Activated CD4-positive, alpha-beta T cell treated with anti-CD3 and anti-CD28 coated beads, Interleukin-2, amount 10 ng/mL, durations not matched to agents 7 days and 5 days (primary cell): Measurements from ENCODE around the gene TAF1B. TPM values are rescaled to one million over a fixed set of nuclear protein-coding genes. Genes with fewer than 3 reads are reported as not detected.

Experiments
- CTCF ChIA-PET: fragments of 350-600 bp; sonication (Branson Sonifier 250); formaldehyde crosslinking; loops from one replicate; lab custom pipeline; 2021; ENCODE audit warnings: antibody characterized with exemption; lab: Charles Lee
- POLR2A ChIA-PET: fragments of 350-600 bp; sonication (Branson Sonifier 250); formaldehyde crosslinking; loops from one replicate; lab custom pipeline; 2021; ENCODE audit warnings: antibody characterized with exemption; lab: Charles Lee
- DNase-seq: peaks from one replicate; pipeline ENCODE4 v3.0.0-alpha.2; 2020
- H3K27ac Mint-ChIP-seq: one replicate; pipeline ENCODE4 v1.8.0; 2021; ENCODE audit warnings: mild to moderate bottlenecking, moderate library complexity, mixed read lengths
- H3K27me3 Mint-ChIP-seq: one replicate; pipeline ENCODE4 v1.8.0; 2021; ENCODE audit warnings: mixed read lengths
- H3K36me3 Mint-ChIP-seq: one replicate; pipeline ENCODE4 v1.8.0; 2021; ENCODE audit warnings: low read depth, mixed read lengths
- H3K4me1 Mint-ChIP-seq: one replicate; pipeline ENCODE4 v1.8.0; 2021; ENCODE audit warnings: mixed read lengths
- H3K4me3 Mint-ChIP-seq: one replicate; pipeline ENCODE4 v1.8.0; 2021; ENCODE audit warnings: mild to moderate bottlenecking, moderate library complexity, mixed read lengths
- H3K9me3 Mint-ChIP-seq: one replicate; pipeline ENCODE4 v1.8.0; 2021; ENCODE audit warnings: mixed read lengths
- total RNA-seq, 2 experiments: library from RNA; stranded (reverse); gene quantifications; one replicate each; pipeline ENCODE4 v1.2.3, GENCODE V29; 2021

TAF1B gene
- total RNA-seq, 2 experiments from 2014 or later: 30.6 to 36.2 TPM

DNA sequence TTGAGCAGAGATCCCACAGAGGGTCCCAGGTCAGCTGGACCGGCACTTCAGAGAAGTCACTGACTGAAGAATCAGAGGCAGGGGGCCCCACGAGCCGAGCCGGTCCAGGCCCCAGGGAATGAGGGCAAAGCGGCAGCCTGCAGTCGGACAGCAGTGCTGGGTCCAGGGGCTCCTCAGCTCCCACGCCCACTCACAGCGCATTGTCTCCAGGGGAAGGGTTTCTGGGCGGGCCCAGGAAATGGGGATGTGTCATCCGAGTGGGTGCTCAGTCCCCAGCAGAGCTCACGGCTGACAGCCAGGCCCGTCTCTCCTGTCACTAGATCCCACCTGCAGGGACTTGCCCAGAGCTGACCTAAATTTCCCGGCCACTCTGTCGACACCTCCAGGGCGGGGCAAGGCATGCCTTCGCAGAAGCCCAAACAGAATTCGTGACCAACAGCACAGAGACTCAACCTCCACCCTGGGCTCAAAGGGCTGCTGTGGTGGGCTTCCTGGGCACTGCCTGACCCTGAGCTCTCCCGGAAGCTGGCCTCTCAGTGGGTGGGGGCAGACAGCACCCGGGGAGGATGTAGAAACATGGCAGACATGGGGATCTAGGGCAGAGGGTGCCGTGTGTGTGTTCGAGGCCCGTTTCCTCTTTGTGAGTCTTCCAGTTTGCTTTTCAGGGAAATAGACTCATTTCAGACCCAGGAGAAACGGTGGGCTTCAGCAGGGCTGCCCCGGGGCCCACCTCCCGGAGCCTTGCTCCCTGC is 42.1 kb upstream of the TAF1B start:
- no peak overlapping the region for H3K4me3 Mint-ChIP-seq
- H3K36me3 Mint-ChIP-seq: no peaks in the 10 kb centered on the region
- ChIA-PET POLR2A (interaction anchor here (0.7 kb wide), 1 partner anchor 590 kb away, joined by 3 read pairs; no protein-coding TSS in a partner anchor), CTCF (interaction anchor here (0.7 to 8.9 kb wide), 13 partner anchors 13 to 271 kb away, joined by 3 to 106 read pairs (median 5); partner anchors contain the start of gene TAF1B)
- H3K4me1 Mint-ChIP-seq: peaks cover 34% of the 10 kb centered on the region
- no peak for DNase-seq
- peaks cover 14% of the 10 kb centered on the region for H3K27me3 Mint-ChIP-seq
- H3K27ac Mint-ChIP-seq: peak overlapping the region; percentile 74
- H3K9me3 Mint-ChIP-seq: no peaks in the 10 kb centered on the region

DNA sequence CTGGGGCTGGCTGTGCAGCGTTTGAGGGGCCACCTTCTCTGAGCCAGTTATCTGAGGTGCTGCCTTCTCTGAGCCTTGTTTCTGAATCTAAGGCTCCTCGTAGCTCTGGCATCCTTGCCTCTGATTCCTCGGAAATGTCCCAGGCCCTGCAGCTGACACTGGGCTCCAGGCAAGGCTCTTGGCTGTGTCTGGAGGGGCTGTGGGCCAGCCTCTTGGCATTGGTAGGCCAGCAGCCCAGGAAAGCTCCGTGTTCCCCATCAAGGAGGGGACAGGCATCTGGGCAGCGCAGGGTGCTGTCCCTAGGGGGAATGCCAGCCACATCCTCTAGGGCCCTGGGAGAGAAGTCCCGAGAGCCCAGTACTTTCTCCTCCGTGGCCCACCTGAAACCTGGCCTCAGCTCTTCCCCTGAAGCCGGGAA is 40.7 kb upstream of the TAF1B start:
- Mint-ChIP-seq H3K27ac (no peak overlapping the region), H3K36me3 (no peaks in the 10 kb centered on the region), H3K4me3 (no peak overlapping the region), H3K27me3 (peaks cover 18% of the 10 kb centered on the region), H3K9me3 (no peaks in the 10 kb centered on the region), H3K4me1 (peaks cover 33% of the 10 kb centered on the region)
- POLR2A ChIA-PET: no interaction called here
- CTCF ChIA-PET: interaction anchor here (0.9 to 8.9 kb wide), 3 partner anchors 12 to 244 kb away, joined by 3 to 106 read pairs (median 3); no protein-coding TSS in a partner anchor
- no peak for DNase-seq

DNA sequence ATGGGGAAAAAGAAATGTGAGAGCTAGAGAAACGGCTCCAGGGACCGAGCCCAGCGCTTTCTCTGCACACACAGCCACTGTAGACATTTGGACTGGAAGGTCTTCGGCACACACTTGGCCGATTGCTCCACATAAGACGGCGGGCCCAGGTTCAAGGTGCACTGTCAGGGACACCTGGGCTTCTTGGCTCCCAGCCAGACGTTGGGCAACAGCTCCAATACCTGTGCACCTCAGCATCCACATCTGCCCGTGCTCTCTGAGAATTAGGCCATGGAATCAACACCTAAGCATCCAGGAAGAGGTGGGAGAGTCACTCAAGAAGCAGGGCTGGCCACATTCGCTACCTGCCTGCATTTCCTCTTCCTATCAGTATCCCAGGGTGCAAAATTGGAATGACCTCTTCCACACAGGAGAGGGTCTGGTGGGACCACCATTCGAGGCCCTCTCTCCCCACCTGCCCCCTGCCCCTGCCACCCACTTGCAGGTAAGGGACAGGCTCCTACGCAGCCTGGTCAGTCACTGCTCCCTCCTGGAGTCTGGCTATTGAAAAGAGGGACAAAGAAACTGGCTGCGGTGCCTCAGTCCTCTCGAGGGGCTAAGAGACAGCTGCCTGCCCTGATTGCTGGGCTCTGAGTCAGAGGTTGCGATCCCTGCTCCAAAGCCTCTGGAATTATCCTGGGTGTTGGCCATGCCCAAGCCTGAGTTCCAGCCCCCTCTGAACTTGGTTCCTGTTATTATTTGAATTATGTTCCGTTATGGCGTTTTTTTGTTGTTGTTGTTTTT is 40.1 kb upstream of the TAF1B start:
- DNase-seq: no peak
- no peak overlapping the region for H3K4me3 Mint-ChIP-seq

DNA sequence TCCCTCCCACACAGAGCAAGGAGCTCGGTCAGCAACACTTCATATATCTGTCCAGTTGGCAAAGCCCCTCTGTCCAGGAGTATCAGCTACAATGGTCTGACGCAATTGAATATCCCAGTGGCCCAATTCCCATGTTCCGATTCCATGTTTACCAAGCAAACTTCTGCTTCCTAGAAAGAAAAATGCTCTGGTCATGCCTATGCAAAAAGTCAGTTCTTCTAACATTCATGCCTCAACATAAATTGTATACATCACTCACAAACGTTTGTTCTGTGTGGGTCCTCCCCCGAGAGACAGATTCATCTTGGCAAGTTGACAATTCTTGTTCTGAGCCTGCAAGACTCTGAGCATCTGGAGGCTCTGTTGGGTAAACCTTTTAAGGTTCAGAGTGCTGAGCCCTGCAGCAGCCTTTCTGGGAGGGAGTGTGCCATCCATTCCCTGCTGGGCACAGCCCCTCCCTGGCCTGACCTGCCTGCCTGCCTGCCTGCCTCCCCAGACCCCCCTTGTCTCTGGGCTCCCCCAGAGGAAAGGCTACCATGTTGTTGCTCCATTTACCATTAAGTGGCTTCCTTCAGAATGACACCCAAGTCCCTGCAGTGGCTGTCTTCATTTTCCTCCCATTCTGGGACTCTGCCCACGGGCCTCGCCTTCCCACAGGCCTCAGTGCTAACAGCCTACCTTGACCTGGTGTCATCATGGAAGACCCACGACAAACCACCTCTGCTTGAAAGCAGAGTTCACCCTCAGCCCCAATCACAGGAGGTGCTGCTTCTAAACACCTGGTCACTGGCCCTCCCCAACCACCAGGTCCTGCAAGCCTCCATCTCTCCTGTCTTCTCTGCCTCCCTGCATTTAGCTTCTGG is 37.6 kb upstream of the TAF1B start:
- DNase-seq: no peak
- H3K9me3 Mint-ChIP-seq: no peaks in the 10 kb centered on the region
- no peak overlapping the region for H3K27ac Mint-ChIP-seq
- ChIA-PET CTCF (interaction anchor here (1.1 to 8.9 kb wide), 3 partner anchors 8 to 11 kb away, joined by 3 to 106 read pairs (median 4); no protein-coding TSS in a partner anchor), POLR2A (no interaction called here)
- H3K4me1 Mint-ChIP-seq: peaks cover 5% of the 10 kb centered on the region
- no peak overlapping the region for H3K4me3 Mint-ChIP-seq
- no peaks in the 10 kb centered on the region for H3K36me3 Mint-ChIP-seq
- H3K27me3 Mint-ChIP-seq: peaks cover 21% of the 10 kb centered on the region

More for the DNA sequence above, 40.1 kb upstream of the TAF1B start:
- Mint-ChIP-seq H3K27ac (no peak overlapping the region), H3K4me1 (peaks cover 27% of the 10 kb centered on the region), H3K36me3 (no peaks in the 10 kb centered on the region), H3K9me3 (no peaks in the 10 kb centered on the region), H3K27me3 (peaks cover 18% of the 10 kb centered on the region)
- ChIA-PET POLR2A (no interaction called here), CTCF (interaction anchor here (0.9 to 8.9 kb wide), 3 partner anchors 11 to 244 kb away, joined by 3 to 106 read pairs (median 3); no protein-coding TSS in a partner anchor)

DNA sequence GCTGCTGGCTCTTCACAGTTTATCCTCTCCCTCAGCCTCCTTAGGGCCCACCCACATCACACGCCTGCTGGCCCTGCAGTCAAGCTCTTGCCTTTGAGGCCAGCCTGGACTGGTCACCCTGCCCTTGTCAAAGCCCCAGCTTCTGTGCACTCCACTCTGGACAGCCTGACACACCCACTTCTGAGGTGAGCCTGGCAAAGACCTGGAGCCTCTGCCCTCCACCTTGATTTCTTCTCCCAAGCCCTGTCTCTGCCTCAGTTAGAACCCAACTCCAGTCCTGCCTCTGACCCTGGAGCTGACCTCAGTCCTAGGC is 37.0 kb upstream of the TAF1B start:
- CTCF ChIA-PET: interaction anchor here (1.1 kb wide), 2 partner anchors 9 to 12 kb away, joined by 3 to 4 read pairs; no protein-coding TSS in a partner anchor
- no peak for DNase-seq
- Mint-ChIP-seq H3K9me3 (no peaks in the 10 kb centered on the region), H3K4me1 (peaks cover 1% of the 10 kb centered on the region), H3K4me3 (no peak overlapping the region), H3K27ac (peak overlapping the region; percentile 9), H3K36me3 (no peaks in the 10 kb centered on the region), H3K27me3 (peaks cover 21% of the 10 kb centered on the region)
- POLR2A ChIA-PET: no interaction called here

DNA sequence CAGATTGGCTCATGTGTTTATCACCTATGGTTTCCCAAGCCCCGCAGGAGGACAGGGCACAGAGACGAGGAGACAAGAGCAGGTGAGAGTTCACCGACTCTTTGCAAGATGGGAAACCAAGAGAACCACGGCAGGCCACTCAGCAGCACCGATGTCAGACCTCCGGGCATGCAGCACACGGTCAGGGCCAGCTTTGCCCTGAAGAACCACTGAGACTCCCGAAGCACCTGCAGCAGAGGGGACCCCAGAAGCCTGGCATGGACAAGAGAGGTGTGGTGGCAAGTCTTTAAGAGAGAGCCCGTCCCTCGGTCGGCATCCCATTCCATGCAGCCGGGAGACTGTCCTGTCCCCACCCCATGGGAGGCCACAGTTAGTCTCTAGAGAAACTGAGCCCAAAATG is 36.6 kb upstream of the TAF1B start:
- Mint-ChIP-seq H3K9me3 (no peaks in the 10 kb centered on the region), H3K27me3 (peaks cover 21% of the 10 kb centered on the region), H3K27ac (peak overlapping the region; percentile 9), H3K4me1 (no peaks in the 10 kb centered on the region), H3K36me3 (no peaks in the 10 kb centered on the region), H3K4me3 (no peak overlapping the region)
- POLR2A ChIA-PET: no interaction called here
- no peak for DNase-seq
- CTCF ChIA-PET: interaction anchor here (1.1 kb wide), 2 partner anchors 8 to 12 kb away, joined by 3 to 4 read pairs; no protein-coding TSS in a partner anchor

DNA sequence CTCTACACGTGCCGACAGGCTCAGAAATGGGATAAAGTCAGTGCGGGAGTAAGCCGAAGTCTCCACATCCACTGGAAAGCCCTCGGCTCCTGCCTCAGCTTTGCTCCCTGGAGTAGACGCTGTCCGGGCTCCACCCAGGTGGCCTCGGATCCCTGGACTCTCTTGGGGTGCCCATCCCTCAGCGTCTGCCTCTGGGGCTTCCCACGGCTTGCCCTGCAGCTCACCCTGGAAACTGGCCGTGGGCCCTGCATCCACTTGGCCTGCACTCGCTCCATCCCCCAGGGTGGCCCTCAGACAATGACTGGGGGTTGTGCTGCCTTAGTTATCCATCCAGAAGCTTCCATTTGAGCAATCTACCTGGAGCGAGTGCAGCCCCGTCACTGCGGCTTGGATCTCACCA is 36.2 kb upstream of the TAF1B start:
- H3K27me3 Mint-ChIP-seq: peaks cover 21% of the 10 kb centered on the region
- H3K4me3 Mint-ChIP-seq: no peak overlapping the region
- H3K4me1 Mint-ChIP-seq: no peaks in the 10 kb centered on the region
- ChIA-PET POLR2A (no interaction called here), CTCF (interaction anchor here (2.5 kb wide), 1 partner anchor 8 kb away, joined by 5 read pairs; no protein-coding TSS in a partner anchor)
- DNase-seq: no peak
- H3K9me3 Mint-ChIP-seq: no peaks in the 10 kb centered on the region
- H3K27ac Mint-ChIP-seq: no peak overlapping the region
- H3K36me3 Mint-ChIP-seq: no peaks in the 10 kb centered on the region

DNA sequence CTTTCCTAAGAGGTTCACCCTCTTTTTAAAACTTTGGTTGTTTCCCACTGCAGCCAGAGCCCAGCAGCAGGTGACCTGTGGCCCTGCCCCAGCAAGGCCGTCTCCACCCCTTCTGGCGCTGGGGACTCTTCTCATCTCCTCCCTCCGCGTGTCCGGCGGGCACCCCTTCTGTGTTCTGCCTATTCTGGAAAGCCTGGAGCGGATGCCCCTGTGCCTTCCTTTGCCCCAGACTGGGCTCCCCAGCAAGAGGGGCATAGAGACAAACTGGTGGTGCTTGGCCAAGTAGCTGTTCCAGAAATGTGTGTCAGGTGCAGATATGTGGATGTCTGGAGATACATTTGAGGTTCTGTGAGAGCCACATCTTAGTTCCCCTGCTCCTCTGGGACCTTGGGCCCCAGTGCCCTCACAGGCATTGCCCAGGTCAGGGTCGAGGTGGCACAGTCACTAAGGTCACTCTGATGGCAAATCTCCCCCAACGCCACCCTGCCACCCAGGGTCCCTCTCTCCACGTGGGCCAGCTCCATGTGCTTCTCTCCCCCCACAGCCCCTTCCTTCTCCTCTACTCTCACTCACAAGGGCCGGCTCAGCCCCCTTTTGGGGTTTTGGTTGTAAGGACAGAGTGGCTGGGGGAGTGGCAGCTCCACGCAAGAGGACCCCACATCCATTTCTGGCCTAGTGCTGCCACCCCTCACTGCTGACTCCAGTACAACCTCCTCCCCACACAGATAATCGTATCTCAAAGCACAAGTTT is 35.5 kb upstream of the TAF1B start:
- Mint-ChIP-seq H3K27me3 (peaks cover 21% of the 10 kb centered on the region), H3K27ac (no peak overlapping the region), H3K4me1 (no peaks in the 10 kb centered on the region), H3K4me3 (no peak overlapping the region), H3K36me3 (no peaks in the 10 kb centered on the region), H3K9me3 (no peaks in the 10 kb centered on the region)
- ChIA-PET POLR2A (no interaction called here), CTCF (interaction anchor here (2.5 kb wide), 1 partner anchor 8 kb away, joined by 5 read pairs; no protein-coding TSS in a partner anchor)
- no peak for DNase-seq

DNA sequence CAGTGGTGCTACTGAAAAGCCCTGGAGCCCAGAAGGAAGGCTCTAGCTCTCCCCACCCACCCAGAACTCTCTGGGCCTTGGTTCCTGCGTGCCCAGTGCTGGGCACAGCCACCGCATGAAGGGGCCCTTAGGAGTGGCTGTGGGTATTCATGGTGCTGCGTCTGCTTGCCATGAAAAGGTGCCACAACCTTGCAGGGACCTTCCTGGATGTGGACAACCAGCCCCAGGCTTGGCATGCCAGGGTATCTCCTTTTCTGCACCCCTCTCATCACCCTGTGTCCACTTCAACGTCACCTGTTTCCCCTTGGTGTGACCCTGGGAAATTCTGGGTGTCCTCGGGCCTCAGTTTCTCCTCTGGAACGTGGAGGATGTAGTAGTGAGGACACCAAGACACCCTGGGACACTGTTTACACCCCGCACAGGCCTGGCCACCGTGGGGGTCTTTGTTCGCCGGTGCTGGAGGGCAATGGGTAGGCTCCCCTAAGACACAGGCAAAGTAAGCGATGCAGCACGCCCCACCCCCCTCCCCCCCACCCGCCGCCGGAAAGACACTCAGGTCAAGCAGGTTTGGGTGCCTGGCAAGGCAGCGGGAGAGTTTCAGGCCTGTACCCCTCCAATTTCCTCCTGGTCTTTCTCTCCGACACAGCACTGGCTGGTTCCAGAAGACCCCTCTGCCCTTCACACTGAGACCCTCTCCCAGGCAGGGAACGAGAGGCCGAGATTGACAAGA is 34.8 kb upstream of the TAF1B start:
- DNase-seq: no peak
- Mint-ChIP-seq H3K27me3 (peaks cover 21% of the 10 kb centered on the region), H3K36me3 (no peaks in the 10 kb centered on the region), H3K9me3 (no peaks in the 10 kb centered on the region), H3K27ac (no peak overlapping the region), H3K4me1 (no peaks in the 10 kb centered on the region), H3K4me3 (no peak overlapping the region)
- POLR2A ChIA-PET: no interaction called here
- CTCF ChIA-PET: interaction anchor here (2.5 kb wide), 1 partner anchor 9 kb away, joined by 5 read pairs; no protein-coding TSS in a partner anchor

DNA sequence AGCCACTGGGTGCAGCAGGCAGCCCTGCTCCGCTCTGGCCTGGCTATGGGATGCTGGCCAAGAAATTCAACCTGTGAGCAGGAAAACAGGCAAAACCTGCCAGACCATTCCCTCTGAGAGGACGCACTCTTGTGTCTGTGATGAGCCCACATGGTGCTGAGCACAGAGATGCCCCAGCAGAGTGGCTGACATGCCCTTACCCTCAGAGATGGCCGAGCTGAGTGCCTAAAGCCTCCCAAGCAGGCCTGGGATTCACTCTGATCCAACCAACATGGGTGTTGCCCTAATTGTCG is 34.3 kb upstream of the TAF1B start:
- no peaks in the 10 kb centered on the region for H3K9me3 Mint-ChIP-seq
- H3K4me3 Mint-ChIP-seq: no peak overlapping the region
- POLR2A ChIA-PET: no interaction called here
- no peak overlapping the region for H3K27ac Mint-ChIP-seq
- peaks cover 4% of the 10 kb centered on the region for H3K4me1 Mint-ChIP-seq
- no peaks in the 10 kb centered on the region for H3K36me3 Mint-ChIP-seq
- DNase-seq: no peak
- CTCF ChIA-PET: interaction anchor here (2.5 kb wide), 1 partner anchor 10 kb away, joined by 5 read pairs; no protein-coding TSS in a partner anchor
- H3K27me3 Mint-ChIP-seq: peaks cover 21% of the 10 kb centered on the region

DNA sequence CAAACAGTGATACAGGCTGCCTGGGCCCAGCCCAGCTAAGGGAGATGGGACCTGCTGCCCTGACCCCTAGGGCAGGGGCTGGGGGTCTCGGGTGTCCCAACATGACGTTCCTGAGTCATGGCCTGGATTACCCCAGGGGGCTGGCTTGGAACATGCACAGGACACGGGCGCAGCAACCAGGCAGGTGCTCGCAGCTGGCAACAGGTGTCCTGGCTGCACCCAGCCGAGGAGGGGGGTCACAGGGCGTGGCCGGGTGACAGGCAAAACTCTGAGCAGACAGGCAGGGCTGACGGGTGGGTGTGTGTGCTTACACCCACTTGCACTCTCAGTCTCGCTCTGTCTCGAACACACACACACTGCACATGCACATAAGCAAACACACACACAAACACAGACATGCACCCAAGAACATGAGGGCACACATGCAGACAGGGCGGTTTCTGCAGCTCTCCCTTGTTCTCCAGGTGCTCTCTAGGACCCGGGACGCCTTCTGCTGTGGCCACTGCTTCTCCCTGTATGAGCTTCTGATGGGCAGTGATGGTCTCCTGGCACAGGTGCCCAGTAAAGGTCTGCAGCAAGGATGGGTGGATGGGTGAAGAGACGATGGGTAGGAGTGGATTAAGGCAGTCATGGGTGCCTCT is 33.7 kb upstream of the TAF1B start:
- H3K4me1 Mint-ChIP-seq: peaks cover 6% of the 10 kb centered on the region
- DNase-seq: no peak
- no peaks in the 10 kb centered on the region for H3K9me3 Mint-ChIP-seq
- H3K4me3 Mint-ChIP-seq: no peak overlapping the region
- ChIA-PET CTCF (interaction anchor here (2.5 to 9.1 kb wide), 2 partner anchors 9 to 10 kb away, joined by 5 to 106 read pairs; no protein-coding TSS in a partner anchor), POLR2A (no interaction called here)
- H3K27ac Mint-ChIP-seq: no peak overlapping the region
- H3K27me3 Mint-ChIP-seq: peaks cover 20% of the 10 kb centered on the region
- no peaks in the 10 kb centered on the region for H3K36me3 Mint-ChIP-seq
